HEK293 (cell line): ENCODE measurements around the gene COL6A1.

Experiments
- CTCF ChIA-PET: fragments of 350-600 bp; formaldehyde crosslinking; extraction: SDS; loops from one replicate; lab custom pipeline; 2021; ENCODE audit warnings: antibody characterized with exemption; lab: Yijun Ruan, JAX
- POLR2A ChIA-PET: fragments of 300-600 bp; formaldehyde crosslinking; extraction: SDS; loops from one replicate; lab custom pipeline; 2020; ENCODE audit warnings: antibody characterized with exemption, inconsistent platforms; lab: Yijun Ruan, JAX
- H3K27ac ChIP-seq: fragments of 200-500 bp; sonication (Bioruptor generic); 2 replicates; pipeline ENCODE4 v1.5.1; 2014; ENCODE audit warnings: low read depth, low read length, control low read depth, inconsistent platforms; ENCODE audit errors: extremely low read depth
- H3K36me3 ChIP-seq, 2 experiments: fragments of 200-500 bp in 1 of 2; sonication (Bioruptor generic) in 1 of 2; 1 replicate in 1 of 2; 2 replicates in 1 of 2; pipeline ENCODE4 v1.5.1; 2014 to 2017; ENCODE audit warnings: inconsistent platforms in 2 of 2, low read length in 2 of 2; ENCODE audit not compliant: control insufficient read depth in 2 of 2, insufficient read depth in 1 of 2
- H3K4me1 ChIP-seq: fragments of 200-500 bp; sonication (Bioruptor generic); 2 replicates; pipeline ENCODE4 v1.5.1; 2014; ENCODE audit warnings: mild to moderate bottlenecking, low read length, inconsistent platforms; ENCODE audit not compliant: control insufficient read depth, insufficient read depth
- H3K4me3 ChIP-seq: 2 replicates; pipeline ENCODE4 v1.5.1; 2011; ENCODE audit warnings: low read depth, mild to moderate bottlenecking, control low read depth, low read length, moderate library complexity
- H3K9me3 ChIP-seq: fragments of 200-500 bp; sonication (Bioruptor generic); 2 replicates; pipeline ENCODE4 v1.5.1; 2014; ENCODE audit warnings: low read depth, low read length, inconsistent platforms; ENCODE audit not compliant: control insufficient read depth, insufficient read depth
- BCL6B ChIP-seq: fragments of 450-650 bp; formaldehyde crosslinking; IDR thresholded peaks from 2 replicates; pipeline ENCODE4 v1.5.1; 2017; ENCODE audit warnings: missing biosample characterization, missing genetic modification characterization
- PBX3 ChIP-seq: sonication (generic); formaldehyde crosslinking; IDR thresholded peaks from 2 replicates; pipeline ENCODE4 v1.8.1; 2022; ENCODE audit warnings: mild to moderate bottlenecking, moderate library complexity, missing genetic modification reagents
- REPIN1 ChIP-seq: fragments of 450-650 bp; formaldehyde crosslinking; IDR thresholded peaks from 2 replicates; pipeline ENCODE4 v1.5.1; 2017; ENCODE audit warnings: missing biosample characterization, missing genetic modification characterization, low read depth
- TRIM28 ChIP-seq: IDR thresholded peaks from 2 replicates; pipeline ENCODE4 v1.6.1; 2011; ENCODE audit warnings: low read length, control low read depth, borderline replicate concordance
- WT1 ChIP-seq: fragments of 450-650 bp; formaldehyde crosslinking; IDR thresholded peaks from 2 replicates; pipeline ENCODE4 v1.5.1; 2016; ENCODE audit warnings: missing biosample characterization, missing genetic modification characterization
- ZBTB21 ChIP-seq: fragments of 450-650 bp; formaldehyde crosslinking; IDR thresholded peaks from 2 replicates; pipeline ENCODE4 v1.5.1; 2017; ENCODE audit warnings: missing biosample characterization, missing genetic modification characterization
- ZBTB7A ChIP-seq: fragments of 450-650 bp; formaldehyde crosslinking; IDR thresholded peaks from 2 replicates; pipeline ENCODE4 v1.5.1; 2016; ENCODE audit warnings: low read depth, missing biosample characterization, missing genetic modification characterization
- ZNF112 ChIP-seq: fragments of 450-650 bp; formaldehyde crosslinking; IDR thresholded peaks from 2 replicates; pipeline ENCODE4 v1.5.0; 2017; ENCODE audit warnings: missing biosample characterization, missing genetic modification characterization
- ZNF148 ChIP-seq: fragments of 450-650 bp; formaldehyde crosslinking; IDR thresholded peaks from 2 replicates; pipeline ENCODE4 v1.5.0; 2017; ENCODE audit warnings: missing biosample characterization, missing genetic modification characterization, borderline replicate concordance
- ZNF214 ChIP-seq: fragments of 450-650 bp; formaldehyde crosslinking; IDR thresholded peaks from 2 replicates; pipeline ENCODE4 v1.5.1; 2017; ENCODE audit warnings: missing biosample characterization, mild to moderate bottlenecking, missing genetic modification characterization, borderline replicate concordance
- ZNF239 ChIP-seq: fragments of 450-650 bp; formaldehyde crosslinking; IDR thresholded peaks from 2 replicates; pipeline ENCODE4 v1.5.1; 2016; ENCODE audit warnings: missing biosample characterization, missing genetic modification characterization
- ZNF391 ChIP-seq: fragments of 450-650 bp; formaldehyde crosslinking; IDR thresholded peaks from 2 replicates; pipeline ENCODE4 v1.5.1; 2016; ENCODE audit warnings: low read depth, missing biosample characterization, missing genetic modification characterization, borderline replicate concordance
- ZNF488 ChIP-seq: fragments of 450-650 bp; formaldehyde crosslinking; IDR thresholded peaks from 2 replicates; pipeline ENCODE4 v1.5.1; 2016; ENCODE audit warnings: missing biosample characterization, missing genetic modification characterization
- ZNF514 ChIP-seq: fragments of 450-650 bp; formaldehyde crosslinking; IDR thresholded peaks from 2 replicates; pipeline ENCODE4 v1.5.1; 2016; ENCODE audit warnings: missing biosample characterization, missing genetic modification characterization
- ZNF530 ChIP-seq: fragments of 450-650 bp; formaldehyde crosslinking; IDR thresholded peaks from 2 replicates; pipeline ENCODE4 v1.5.1; 2016; ENCODE audit warnings: low read depth, missing biosample characterization, missing genetic modification characterization
- ZNF621 ChIP-seq: fragments of 450-650 bp; formaldehyde crosslinking; IDR thresholded peaks from 2 replicates; pipeline ENCODE4 v1.5.1; 2017; ENCODE audit warnings: missing biosample characterization, missing genetic modification characterization
- ZNF626 ChIP-seq: fragments of 450-650 bp; sonication (Bioruptor Pico); formaldehyde crosslinking; IDR thresholded peaks from 2 replicates; pipeline ENCODE4 v1.5.1; 2018; ENCODE audit warnings: missing biosample characterization, missing genetic modification characterization, inconsistent platforms

COL6A1 gene

GRCh38 chr21:46003575-46004007 lies 22.0 kb downstream of the COL6A1 start:
- no peak overlapping the region for H3K27ac ChIP-seq
- CTCF ChIA-PET, result no interaction called here
- no peaks in the 10 kb centered on the region for H3K4me1 ChIP-seq
- TF ChIP-seq ZBTB7A, result no peak
- TF ChIP-seq ZBTB21 (tag by site-specific recombination), result no peak
- no peak for TF ChIP-seq ZNF626 (tag by site-specific recombination)
- no peak for TF ChIP-seq ZNF112 (tag by site-specific recombination)
- TF ChIP-seq PBX3 (CRISPR knock-in tag), result no peak
- TF ChIP-seq REPIN1 (tag by site-specific recombination), result no peak
- no peak for TF ChIP-seq BCL6B (tag by site-specific recombination)
- TF ChIP-seq ZNF239 (tag by site-specific recombination), result no peak
- no peak for TF ChIP-seq ZNF530
- TF ChIP-seq ZNF488 (tag by site-specific recombination), result no peak
- no peak for TF ChIP-seq ZNF214 (tag by site-specific recombination)
- no peak for TF ChIP-seq ZNF621 (tag by site-specific recombination)
- no peak for TF ChIP-seq ZNF514 (tag by site-specific recombination)
- TF ChIP-seq WT1 (tag by site-specific recombination), result no peak
- no peak for TF ChIP-seq ZNF391 (tag by site-specific recombination)
- no peak for TF ChIP-seq ZNF148 (tag by site-specific recombination)
- POLR2A ChIA-PET, result interaction anchor here (1.1 kb wide), 1 partner anchor 10 kb away, joined by 4 read pairs; no protein-coding TSS in a partner anchor
- H3K4me3 ChIP-seq, result no peak overlapping the region
- peaks cover 0 to 37% of the 10 kb centered on the region in 2 experiments; a peak in 1 of 3 replicates for H3K36me3 ChIP-seq
- H3K9me3 ChIP-seq, result no peaks in the 10 kb centered on the region

- ChIA-PET CTCF (interaction anchor here (0.6 kb wide), 1 partner anchor 911 kb away, joined by 3 read pairs; no protein-coding TSS in a partner anchor), POLR2A (interaction anchor here (1.1 kb wide), 1 partner anchor 11 kb away, joined by 4 read pairs; no protein-coding TSS in a partner anchor)
- Histone ChIP-seq H3K9me3 (no peaks in the 10 kb centered on the region), H3K4me1 (no peaks in the 10 kb centered on the region), H3K36me3 (peaks cover 0 to 30% of the 10 kb centered on the region in 2 experiments; a peak in 1 of 3 replicates), H3K27ac (no peak overlapping the region), H3K4me3 (no peak overlapping the region)
- no peak for TF ChIP-seq TRIM28
Measured at GRCh38 chr21:46004168-46004861, 22.7 kb downstream of the COL6A1 start.
